ENCODE data around the gene VPS35L. TPM values are rescaled to one million over a fixed set of nuclear protein-coding genes. Genes with fewer than 3 reads are reported as not detected.

VPS35L gene
- total RNA-seq, 1 experiment from 2014 or later = 5.4 TPM

DNA sequence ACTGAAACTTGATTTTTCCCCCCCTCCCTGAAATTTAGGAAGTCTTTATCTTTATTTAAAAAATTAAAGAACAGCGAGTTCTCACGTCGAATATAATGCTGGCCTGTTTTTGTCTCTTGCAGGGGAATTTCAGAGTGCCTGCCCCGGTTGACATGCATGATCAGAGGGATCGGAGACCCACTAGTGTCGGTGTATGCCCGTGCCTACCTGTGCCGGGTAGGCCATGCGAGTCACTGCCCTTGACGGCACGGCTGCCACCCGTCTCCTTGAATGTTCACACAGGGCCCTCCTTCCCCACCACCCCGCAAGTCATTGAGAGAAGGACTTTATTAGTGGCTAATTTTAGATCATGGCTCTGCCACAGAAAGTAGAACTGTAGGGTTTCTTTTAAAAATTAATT lies 54.7 kb downstream of the VPS35L start:
- no peak overlapping the region for H3K4me3 Mint-ChIP-seq (ENCODE audit: unreplicated experiment)
- H3K4me1 Mint-ChIP-seq (ENCODE audit: low read depth, unreplicated experiment) = peaks cover 6% of the 10 kb centered on the region
- DNase-seq = no peak
- TF ChIP-seq, protein P1, sequence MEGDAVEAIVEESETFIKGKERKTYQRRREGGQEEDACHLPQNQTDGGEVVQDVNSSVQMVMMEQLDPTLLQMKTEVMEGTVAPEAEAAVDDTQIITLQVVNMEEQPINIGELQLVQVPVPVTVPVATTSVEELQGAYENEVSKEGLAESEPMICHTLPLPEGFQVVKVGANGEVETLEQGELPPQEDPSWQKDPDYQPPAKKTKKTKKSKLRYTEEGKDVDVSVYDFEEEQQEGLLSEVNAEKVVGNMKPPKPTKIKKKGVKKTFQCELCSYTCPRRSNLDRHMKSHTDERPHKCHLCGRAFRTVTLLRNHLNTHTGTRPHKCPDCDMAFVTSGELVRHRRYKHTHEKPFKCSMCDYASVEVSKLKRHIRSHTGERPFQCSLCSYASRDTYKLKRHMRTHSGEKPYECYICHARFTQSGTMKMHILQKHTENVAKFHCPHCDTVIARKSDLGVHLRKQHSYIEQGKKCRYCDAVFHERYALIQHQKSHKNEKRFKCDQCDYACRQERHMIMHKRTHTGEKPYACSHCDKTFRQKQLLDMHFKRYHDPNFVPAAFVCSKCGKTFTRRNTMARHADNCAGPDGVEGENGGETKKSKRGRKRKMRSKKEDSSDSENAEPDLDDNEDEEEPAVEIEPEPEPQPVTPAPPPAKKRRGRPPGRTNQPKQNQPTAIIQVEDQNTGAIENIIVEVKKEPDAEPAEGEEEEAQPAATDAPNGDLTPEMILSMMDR (IDR thresholded peaks at IDR 0.05; ENCODE audit: insufficient read depth in 1 of 2, low read depth in 1 of 2, low read length in 1 of 2, severe bottlenecking in 1 of 2, unreplicated experiment in 1 of 2) = no peak
- no peaks in the 10 kb centered on the region for H3K36me3 Mint-ChIP-seq (ENCODE audit: insufficient read depth, unreplicated experiment)
- Histone ChIP-seq H3K36me3 (ENCODE audit: control insufficient read depth, insufficient read depth, low read length) (no peaks in the 10 kb centered on the region; the same call in 1 of the 2 replicates), H3K4me3 (ENCODE audit: low read depth, low read length) (no peak overlapping the region), H3K4me1 (peaks cover 12% of the 10 kb centered on the region), H3K9me3 (no peaks in the 10 kb centered on the region), H3K27me3 (replicated peaks; ENCODE audit: control insufficient read depth, insufficient read depth, low read length) (no peaks in the 10 kb centered on the region)
- CTCF ChIA-PET = no interaction called here
- intact Hi-C loops (cut with micrococcal nuclease; ENCODE audit: unreplicated experiment) = no loop called here
- no peak overlapping the region for H3K27ac Mint-ChIP-seq (ENCODE audit: unreplicated experiment)
- H3K9me3 Mint-ChIP-seq (ENCODE audit: unreplicated experiment) = no peaks in the 10 kb centered on the region
- no TSS peak for BruUV-seq (replicated peaks)
- POLR2A ChIA-PET = no interaction called here
- H3K27me3 Mint-ChIP-seq (ENCODE audit: insufficient read depth, unreplicated experiment) = no peaks in the 10 kb centered on the region

DNA sequence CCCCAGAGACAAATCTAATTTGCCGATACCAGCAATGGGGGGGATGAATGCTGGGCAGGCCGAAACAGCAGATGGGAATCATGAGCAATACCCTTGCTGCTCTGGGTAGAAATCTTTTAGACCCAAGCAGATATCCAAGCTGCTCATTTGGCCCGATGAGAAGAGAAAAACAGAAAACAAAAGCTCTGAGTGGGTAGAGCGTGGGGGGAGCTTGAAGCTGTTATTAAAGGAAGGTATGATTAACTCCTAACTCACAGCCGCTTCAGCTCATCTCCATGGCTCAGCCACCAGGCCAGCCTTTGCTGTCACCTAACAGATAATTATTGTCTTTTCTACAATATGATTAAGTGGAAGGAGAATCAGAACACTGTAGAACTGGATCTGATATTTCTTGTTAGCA lies 58.3 kb downstream of the VPS35L start:
- H3K4me3 Mint-ChIP-seq (ENCODE audit: unreplicated experiment) = no peak overlapping the region
- DNase-seq = no peak
- Histone ChIP-seq H3K4me1 (peaks cover 6% of the 10 kb centered on the region; the same call in 1 of the 2 replicates), H3K9me3 (no peaks in the 10 kb centered on the region), H3K27me3 (replicated peaks; ENCODE audit: control insufficient read depth, insufficient read depth, low read length) (no peaks in the 10 kb centered on the region), H3K4me3 (ENCODE audit: low read depth, low read length) (no peak overlapping the region), H3K36me3 (ENCODE audit: control insufficient read depth, insufficient read depth, low read length) (no peaks in the 10 kb centered on the region; the same call in 1 of the 2 replicates)
- no peak overlapping the region for H3K27ac Mint-ChIP-seq (ENCODE audit: unreplicated experiment)
- H3K4me1 Mint-ChIP-seq (ENCODE audit: low read depth, unreplicated experiment) = peaks cover 6% of the 10 kb centered on the region
- H3K27me3 Mint-ChIP-seq (ENCODE audit: insufficient read depth, unreplicated experiment) = no peaks in the 10 kb centered on the region
- CTCF ChIA-PET = no interaction called here
- H3K36me3 Mint-ChIP-seq (ENCODE audit: insufficient read depth, unreplicated experiment) = no peaks in the 10 kb centered on the region
- POLR2A ChIA-PET = no interaction called here
- TF ChIP-seq, protein P1 (IDR thresholded peaks at IDR 0.05; ENCODE audit: insufficient read depth in 1 of 2, low read depth in 1 of 2, low read length in 1 of 2, severe bottlenecking in 1 of 2, unreplicated experiment in 1 of 2) = no peak
- intact Hi-C loops (cut with micrococcal nuclease; ENCODE audit: unreplicated experiment) = no loop called here
- BruUV-seq (replicated peaks) = no TSS peak
- H3K9me3 Mint-ChIP-seq (ENCODE audit: unreplicated experiment) = no peaks in the 10 kb centered on the region

DNA sequence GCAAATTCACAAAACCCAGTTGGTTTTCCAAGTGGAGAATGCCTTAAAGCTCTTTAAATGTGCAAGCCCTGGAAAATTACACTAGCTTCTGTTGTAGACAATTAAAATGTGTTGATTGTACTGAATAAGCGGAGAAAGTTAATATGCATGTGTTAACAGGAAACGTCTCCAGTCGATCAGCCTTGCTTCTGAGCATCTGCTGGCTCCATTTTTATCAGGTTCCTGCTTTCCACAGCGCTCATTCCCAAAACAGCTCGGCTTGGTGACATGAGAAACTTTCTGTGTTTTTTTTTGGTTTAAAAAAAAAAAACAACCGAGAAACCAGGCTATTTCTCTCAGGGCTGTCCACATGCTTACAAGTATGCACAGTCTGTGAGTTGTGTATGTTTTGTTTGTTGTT lies 60.7 kb downstream of the VPS35L start:
- DNase-seq = no peak
- ChIA-PET POLR2A (no interaction called here), CTCF (no interaction called here)
- Mint-ChIP-seq H3K27me3 (ENCODE audit: insufficient read depth, unreplicated experiment) (no peaks in the 10 kb centered on the region), H3K4me3 (ENCODE audit: unreplicated experiment) (no peak overlapping the region), H3K36me3 (ENCODE audit: insufficient read depth, unreplicated experiment) (no peaks in the 10 kb centered on the region), H3K9me3 (ENCODE audit: unreplicated experiment) (no peaks in the 10 kb centered on the region), H3K4me1 (ENCODE audit: low read depth, unreplicated experiment) (no peaks in the 10 kb centered on the region), H3K27ac (ENCODE audit: unreplicated experiment) (no peak overlapping the region)
- no peaks in the 10 kb centered on the region for H3K9me3 ChIP-seq
- TF ChIP-seq, protein P1 (IDR thresholded peaks at IDR 0.05; ENCODE audit: insufficient read depth in 1 of 2, low read depth in 1 of 2, low read length in 1 of 2, severe bottlenecking in 1 of 2, unreplicated experiment in 1 of 2) = no peak
- intact Hi-C loops (cut with micrococcal nuclease; ENCODE audit: unreplicated experiment) = no loop called here
- H3K4me3 ChIP-seq (ENCODE audit: low read depth, low read length) = no peak overlapping the region
- BruUV-seq (replicated peaks) = no TSS peak
- no peaks in the 10 kb centered on the region for H3K36me3 ChIP-seq (ENCODE audit: control insufficient read depth, insufficient read depth, low read length)
- no peaks in the 10 kb centered on the region for H3K4me1 ChIP-seq
- H3K27me3 ChIP-seq (replicated peaks; ENCODE audit: control insufficient read depth, insufficient read depth, low read length) = no peaks in the 10 kb centered on the region

All from Caco-2 (cell line).